ENCODE measurements around the gene DCUN1D3. TPM values are rescaled to one million over a fixed set of nuclear protein-coding genes. Genes with fewer than 3 reads are reported as not detected.
A peak's percentile ranks its signal among the peaks of the same experiment; 100 is the strongest.

Gene DCUN1D3
- total RNA-seq, 1 experiment from 2014 or later = 10.5 TPM

GRCh38 chr16:20897253-20897897, 2.8 kb downstream of the DCUN1D3 start:
- intact Hi-C loops (cut with micrococcal nuclease) = no loop called here
- peak; percentile 20 for DNase-seq
- peak overlapping the region; percentile 95 for H3K4me2 ChIP-seq (ENCODE audit: low read length)
- H3F3A ChIP-seq (ENCODE audit: low read length, unreplicated experiment) = no peaks in the 10 kb centered on the region
- TF ChIP-seq CTCF (conservative IDR thresholded peaks at IDR 0.05; ENCODE audit: low read depth, low read length) = no peak
- no peak for TF ChIP-seq EZH2 (IDR thresholded peaks at IDR 0.05; ENCODE audit: low read length, unreplicated experiment)
- no peak for TF ChIP-seq EZH2phosphoT487 (IDR thresholded peaks at IDR 0.05; ENCODE audit: borderline replicate concordance, low read length)
- no peak overlapping the region for H3K27ac ChIP-seq (ENCODE audit: low read length)
- peak overlapping the region; percentile 96; the same call in 1 of the 2 replicates for H3K4me3 ChIP-seq (ENCODE audit: low read length)
- H2AFZ ChIP-seq (ENCODE audit: low read length) = no peak overlapping the region
- peaks cover 96% of the 10 kb centered on the region for H3K79me2 ChIP-seq (ENCODE audit: low read length)
- peaks cover 35% of the 10 kb centered on the region for H3K4me1 ChIP-seq (ENCODE audit: insufficient read depth, low read length)
- ATAC-seq = no peak
- no peaks in the 10 kb centered on the region for H3K27me3 ChIP-seq (ENCODE audit: low read length)
- POLR2A ChIA-PET (ENCODE audit: unreplicated experiment) = no interaction called here
- no peaks in the 10 kb centered on the region for H3K9me2 ChIP-seq (replicated peaks; ENCODE audit: low read length)
- H3K36me3 ChIP-seq (ENCODE audit: low read depth, low read length) = peaks cover 22% of the 10 kb centered on the region
- H4K20me1 ChIP-seq (ENCODE audit: low read length) = peaks cover 15% of the 10 kb centered on the region; the same call in 1 of the 2 replicates
- CTCF ChIA-PET = no interaction called here
- no peaks in the 10 kb centered on the region for H3K9me3 ChIP-seq (ENCODE audit: low read length)
- no peak overlapping the region for H3K9ac ChIP-seq (ENCODE audit: low read length)
- BruUV-seq (replicated peaks) = no TSS peak

- Histone ChIP-seq H2AFZ (ENCODE audit: low read length) (no peak overlapping the region), H3K9ac (ENCODE audit: low read length) (no peak overlapping the region), H3K36me3 (ENCODE audit: low read depth, low read length) (peaks cover 22% of the 10 kb centered on the region), H3K27ac (ENCODE audit: low read length) (no peak overlapping the region), H3K4me3 (ENCODE audit: low read length) (no peak overlapping the region), H3K9me2 (replicated peaks; ENCODE audit: low read length) (no peaks in the 10 kb centered on the region), H3K4me2 (ENCODE audit: low read length) (no peak overlapping the region), H3K79me2 (ENCODE audit: low read length) (peaks cover 94% of the 10 kb centered on the region), H3K4me1 (ENCODE audit: insufficient read depth, low read length) (peaks cover 22% of the 10 kb centered on the region), H3K9me3 (ENCODE audit: low read length) (no peaks in the 10 kb centered on the region), H3F3A (ENCODE audit: low read length, unreplicated experiment) (no peaks in the 10 kb centered on the region), H4K20me1 (ENCODE audit: low read length) (peaks cover 15% of the 10 kb centered on the region; the same call in 1 of the 2 replicates), H3K27me3 (ENCODE audit: low read length) (no peaks in the 10 kb centered on the region)
- ChIA-PET CTCF (no interaction called here), POLR2A (ENCODE audit: unreplicated experiment) (no interaction called here)
- ATAC-seq (no peak), DNase-seq (no peak)
- TF ChIP-seq EZH2phosphoT487 (IDR thresholded peaks at IDR 0.05; ENCODE audit: borderline replicate concordance, low read length) (no peak), EZH2 (IDR thresholded peaks at IDR 0.05; ENCODE audit: low read length, unreplicated experiment) (no peak), CTCF (conservative IDR thresholded peaks at IDR 0.05; ENCODE audit: low read depth, low read length) (no peak)
- no TSS peak for BruUV-seq (replicated peaks)
- intact Hi-C loops (cut with micrococcal nuclease) = no loop called here
Measured at GRCh38 chr16:20894388-20894787, 5.8 kb downstream of the DCUN1D3 start.

- POLR2A ChIA-PET (ENCODE audit: unreplicated experiment) = no interaction called here
- DNase-seq (no peak), ATAC-seq (no peak; the same call in 1 of the 2 replicates)
- peaks cover 86% of the 10 kb centered on the region for H3K79me2 ChIP-seq (ENCODE audit: low read length)
- H3F3A ChIP-seq (ENCODE audit: low read length, unreplicated experiment) = no peaks in the 10 kb centered on the region
- H3K27me3 ChIP-seq (ENCODE audit: low read length) = no peaks in the 10 kb centered on the region
- H3K4me1 ChIP-seq (ENCODE audit: insufficient read depth, low read length) = no peaks in the 10 kb centered on the region
- CTCF ChIA-PET = no interaction called here
- no peaks in the 10 kb centered on the region for H4K20me1 ChIP-seq (ENCODE audit: low read length)
- TF ChIP-seq CTCF (conservative IDR thresholded peaks at IDR 0.05; ENCODE audit: low read depth, low read length) (no peak), EZH2 (IDR thresholded peaks at IDR 0.05; ENCODE audit: low read length, unreplicated experiment) (no peak), EZH2phosphoT487 (IDR thresholded peaks at IDR 0.05; ENCODE audit: borderline replicate concordance, low read length) (no peak)
- no peak overlapping the region for H3K4me3 ChIP-seq (ENCODE audit: low read length)
- BruUV-seq (replicated peaks) = no TSS peak
- H3K27ac ChIP-seq (ENCODE audit: low read length) = no peak overlapping the region
- H3K4me2 ChIP-seq (ENCODE audit: low read length) = no peak overlapping the region
- H3K9ac ChIP-seq (ENCODE audit: low read length) = no peak overlapping the region
- intact Hi-C loops (cut with micrococcal nuclease) = no loop called here
- no peak overlapping the region for H2AFZ ChIP-seq (ENCODE audit: low read length)
- H3K36me3 ChIP-seq (ENCODE audit: low read depth, low read length) = peaks cover 11% of the 10 kb centered on the region
- H3K9me2 ChIP-seq (replicated peaks; ENCODE audit: low read length) = no peaks in the 10 kb centered on the region
- no peaks in the 10 kb centered on the region for H3K9me3 ChIP-seq (ENCODE audit: low read length)
Measured at GRCh38 chr16:20889625-20890275, 10.4 kb downstream of the DCUN1D3 start.

All from PC-3 (cell line).